Measurements from ENCODE around the gene SLC5A11.
"Not testable (repeated sequence)": the region's sequence is repeated elsewhere in the genome, so short reads cannot be mapped to it uniquely, and the experiment has no call there.

The SLC5A11 gene

GRCh38 chr16:24863582-24864437 is 18.0 kb downstream of the SLC5A11 start:
- no peak for DNase-seq

- DNase-seq, result no peak
Measured at GRCh38 chr16:24869033-24869432, 23.3 kb downstream of the SLC5A11 start.

- DNase-seq, result no peak
Measured at GRCh38 chr16:24871891-24872290, 26.1 kb downstream of the SLC5A11 start.

- no peak for DNase-seq
Measured at GRCh38 chr16:24873028-24873427, 27.3 kb downstream of the SLC5A11 start.

- no peak for DNase-seq
Measured at GRCh38 chr16:24875466-24875865, 29.7 kb downstream of the SLC5A11 start.

- DNase-seq, result no peak
Measured at GRCh38 chr16:24876231-24876630, 30.5 kb downstream of the SLC5A11 start.

- DNase-seq, result no peak
Measured at GRCh38 chr16:24879684-24880083, 33.9 kb downstream of the SLC5A11 start.

GRCh38 chr16:24883714-24884151 is 38.0 kb downstream of the SLC5A11 start:
- DNase-seq, result no peak

- DNase-seq, result no peak
Measured at GRCh38 chr16:24887472-24887871, 41.7 kb downstream of the SLC5A11 start.

- no peak for DNase-seq
Measured at GRCh38 chr16:24890746-24891145, 45.0 kb downstream of the SLC5A11 start.

GRCh38 chr16:24896439-24896838 is 50.7 kb downstream of the SLC5A11 start:
- no peak for DNase-seq

- not testable (repeated sequence) for DNase-seq
Measured at GRCh38 chr16:24897522-24897921, 51.8 kb downstream of the SLC5A11 start.

GRCh38 chr16:24900230-24900629 is 54.5 kb downstream of the SLC5A11 start:
- no peak for DNase-seq

GRCh38 chr16:24906199-24906808 is 60.5 kb downstream of the SLC5A11 start:
- no peak for DNase-seq

- no peak for DNase-seq
Measured at GRCh38 chr16:24906901-24907300, 61.1 kb downstream of the SLC5A11 start.

GRCh38 chr16:24908716-24909115 is 63.0 kb downstream of the SLC5A11 start:
- DNase-seq, result no peak

GRCh38 chr16:24909856-24910255 is 64.1 kb downstream of the SLC5A11 start:
- DNase-seq, result no peak

GRCh38 chr16:24915019-24915418 is 69.3 kb downstream of the SLC5A11 start:
- DNase-seq, result no peak

GRCh38 chr16:24915576-24915975 is 69.8 kb downstream of the SLC5A11 start:
- no peak for DNase-seq

GRCh38 chr16:24917236-24917635 is 71.5 kb downstream of the SLC5A11 start:
- DNase-seq, result no peak

GRCh38 chr16:24917891-24918290 is 72.1 kb downstream of the SLC5A11 start:
- DNase-seq, result no peak

- DNase-seq, result no peak
Measured at GRCh38 chr16:24918641-24919040, 72.9 kb downstream of the SLC5A11 start.

- DNase-seq, result no peak
Measured at GRCh38 chr16:24919536-24919935, 73.8 kb downstream of the SLC5A11 start.

- no peak for DNase-seq
Measured at GRCh38 chr16:24920568-24920967, 74.8 kb downstream of the SLC5A11 start.

Measured in NCI-H187 treated with DMSO at 0.1 percent for 48 hours (cell line).